DMS53 (cell line): ENCODE results near the gene ARL13B.
"Not testable (repeated sequence)": the region's sequence is repeated elsewhere in the genome, so short reads cannot be mapped to it uniquely, and the experiment has no call there.

Source experiments
- DNase-seq: peaks from one replicate; lab custom pipeline; 2025; lab: John Stamatoyannopoulos, UW

Gene ARL13B

GRCh38 chr3:94001191-94001590 is 21.2 kb downstream of the ARL13B start:
- no peak for DNase-seq

- no peak for DNase-seq
Measured at GRCh38 chr3:94001827-94002495, 22.0 kb downstream of the ARL13B start.

- peak; percentile 70 for DNase-seq
Measured at GRCh38 chr3:94004301-94004910, 24.5 kb downstream of the ARL13B start.

GRCh38 chr3:94008253-94008652 is 28.3 kb downstream of the ARL13B start:
- no peak for DNase-seq

GRCh38 chr3:94009608-94010007 is 29.7 kb downstream of the ARL13B start:
- DNase-seq, result no peak

- DNase-seq, result no peak
Measured at GRCh38 chr3:94011233-94011711, 31.3 kb downstream of the ARL13B start.

- no peak for DNase-seq
Measured at GRCh38 chr3:94012185-94012584, 32.2 kb downstream of the ARL13B start.

GRCh38 chr3:94015025-94015424 is 35.1 kb downstream of the ARL13B start:
- no peak for DNase-seq

GRCh38 chr3:94019659-94020058 is 39.7 kb downstream of the ARL13B start:
- DNase-seq, result no peak

GRCh38 chr3:94020293-94020692 is 40.3 kb downstream of the ARL13B start:
- DNase-seq, result no peak

GRCh38 chr3:94024385-94024784 is 44.4 kb downstream of the ARL13B start:
- DNase-seq, result no peak

GRCh38 chr3:94026623-94027022 is 46.7 kb downstream of the ARL13B start:
- DNase-seq, result no peak

- DNase-seq, result peak; percentile 91
Measured at GRCh38 chr3:94028093-94028837, 48.3 kb downstream of the ARL13B start, which contains the start of gene STX19. Gene STX19, minus strand, starts transcription at chr3:94028597. Its CDS starts 13,328 bp downstream, at chr3:94015269.

GRCh38 chr3:94036909-94037507 is 57.1 kb downstream of the ARL13B start:
- DNase-seq, result peak; percentile 59

GRCh38 chr3:94043285-94043684 is 63.3 kb downstream of the ARL13B start:
- DNase-seq, result no peak

GRCh38 chr3:94044100-94044936 is 64.4 kb downstream of the ARL13B start:
- not testable (repeated sequence) for DNase-seq

- no peak for DNase-seq
Measured at GRCh38 chr3:94046533-94046932, 66.6 kb downstream of the ARL13B start.

GRCh38 chr3:94049267-94049666 is 69.3 kb downstream of the ARL13B start:
- no peak for DNase-seq

GRCh38 chr3:94050546-94050945 is 70.6 kb downstream of the ARL13B start:
- no peak for DNase-seq

GRCh38 chr3:94061297-94061696 is 81.3 kb downstream of the ARL13B start:
- no peak for DNase-seq
